C4-2B (cell line): ENCODE measurements around the gene PREPL.

Experiments used
- H3K27ac ChIP-seq: fragments of 450-650 bp; 2 replicates; pipeline ENCODE4 v1.5.1; 2017
- CTCF ChIP-seq: fragments of 450-650 bp; conservative IDR thresholded peaks from 2 replicates; pipeline ENCODE4 v1.5.1; 2017; ENCODE audit warnings: mild to moderate bottlenecking
- ZFX ChIP-seq: fragments of 450-650 bp; IDR thresholded peaks from 2 replicates; pipeline ENCODE4 v1.6.1; 2017

The PREPL gene

GRCh38 chr2:44280869-44281268 lies 80.4 kb downstream of the PREPL start:
- TF ChIP-seq CTCF, result no peak
- no peak overlapping the region for H3K27ac ChIP-seq

GRCh38 chr2:44277541-44277940 lies 83.8 kb downstream of the PREPL start:
- no peak overlapping the region for H3K27ac ChIP-seq
- no peak for TF ChIP-seq ZFX
- TF ChIP-seq CTCF, result no peak

- TF ChIP-seq CTCF (no peak), ZFX (no peak)
- no peak overlapping the region for H3K27ac ChIP-seq
These were observed 85.4 kb downstream of the PREPL start for GRCh38 chr2:44275927-44276303.

GRCh38 chr2:44273596-44273995 lies 87.7 kb downstream of the PREPL start:
- no peak for TF ChIP-seq ZFX
- no peak for TF ChIP-seq CTCF

GRCh38 chr2:44273076-44273475 lies 88.2 kb downstream of the PREPL start:
- H3K27ac ChIP-seq, result no peak overlapping the region
- TF ChIP-seq CTCF, result no peak
- TF ChIP-seq ZFX, result no peak

More at GRCh38 chr2:44273596-44273995, 87.7 kb downstream of the PREPL start:
- no peak overlapping the region for H3K27ac ChIP-seq

GRCh38 chr2:44271296-44271695 lies 90.0 kb downstream of the PREPL start:
- no peak for TF ChIP-seq ZFX
- no peak for TF ChIP-seq CTCF
- H3K27ac ChIP-seq, result no peak overlapping the region

- TF ChIP-seq ZFX (no peak), CTCF (no peak)
These were observed 91.5 kb downstream of the PREPL start for GRCh38 chr2:44269831-44270230.

More at GRCh38 chr2:44269831-44270230, 91.5 kb downstream of the PREPL start:
- no peak overlapping the region for H3K27ac ChIP-seq
